Gastrocnemius medialis (tissue), 4 donors: ENCODE data around the gene STRN3. TPM values are rescaled to one million over a fixed set of nuclear protein-coding genes. Genes with fewer than 3 reads are reported as not detected.
"Not testable (repeated sequence)": the region's sequence is repeated elsewhere in the genome, so short reads cannot be mapped to it uniquely, and the experiment has no call there.

Source experiments
- ATAC-seq, 2 donors: fragments of 150-250 bp; one replicate each; pipeline ENCODE4 v1.9.1; 2016
- DNase-seq, 2 donors: peaks; one replicate each; pipeline ENCODE4 v3.0.0-alpha.2; 2019
- H3K27ac ChIP-seq, 4 donors: fragments of 200-600 bp; sonication (generic); 1 replicate in 1 of 4; 2 replicates in 3 of 4; pipeline ENCODE4 v1.5.1; 2016 to 2018; ENCODE audit warnings: mild to moderate bottlenecking in 2 of 4, moderate library complexity in 1 of 4
- H3K27me3 ChIP-seq, 3 donors: fragments of 200-600 bp; sonication (generic) in 2 of 3; 1 replicate in 1 of 3; 2 replicates in 2 of 3; pipeline versions ENCODE4 v1.5.1 to v1.6.0; 2016 to 2019; ENCODE audit warnings: mild to moderate bottlenecking in 1 of 3, moderate library complexity in 1 of 3
- H3K36me3 ChIP-seq, 2 donors: fragments of 200-600 bp; sonication (generic) in 1 of 2; one replicate each; pipeline ENCODE4 v1.5.1; 2017 to 2018
- H3K4me1 ChIP-seq, 2 donors: fragments of 200-600 bp; sonication (generic) in 1 of 2; one replicate each; pipeline ENCODE4 v1.5.1; 2016 to 2017; ENCODE audit warnings: mild to moderate bottlenecking in 2 of 2
- H3K4me3 ChIP-seq, 4 donors: fragments of 200-600 bp; sonication (generic) in 3 of 4; 1 replicate in 1 of 4; 2 replicates in 3 of 4; pipeline ENCODE4 v1.5.1; 2016 to 2019; ENCODE audit warnings: mild to moderate bottlenecking in 2 of 4
- H3K9me3 ChIP-seq, 3 donors: fragments of 200-600 bp; sonication (generic) in 2 of 3; 1 replicate in 1 of 3; 2 replicates in 2 of 3; pipeline ENCODE4 v1.5.1; 2016 to 2019
- CTCF ChIP-seq, 5 experiments: fragments of 450-650 bp in 3 of 5; fragments of 200-600 bp in 2 of 5; sonication (generic) in 2 of 5; IDR thresholded peaks in 4 of 5; conservative IDR thresholded peaks in 1 of 5; 1 replicate in 4 of 5; 2 replicates in 1 of 5; pipeline ENCODE4 v1.5.1; 2016 to 2019; ENCODE audit warnings: antibody characterized with exemption in 5 of 5, mild to moderate bottlenecking in 3 of 5, moderate library complexity in 3 of 5
- POLR2A ChIP-seq, 2 donors: fragments of 450-650 bp; IDR thresholded peaks; one replicate each; pipeline ENCODE4 v1.6.1; 2017; ENCODE audit warnings: antibody characterized with exemption in 2 of 2, mild to moderate bottlenecking in 2 of 2, moderate library complexity in 2 of 2
- in situ Hi-C, 4 donors: fragments of 200-750 bp; cut with MboI; loops; one replicate each; pipeline versions ENCODE4 v1.15.0 to v1.8.0; 2017; ENCODE audit warnings: low sequenced_read_pairs in 4 of 4
- intact Hi-C: fragments of 100-400 bp; cut with DNase I; formaldehyde crosslinking; loops from one replicate; pipeline ENCODE4 v1.15.1; 2023; ENCODE audit warnings: low total_unique reads
- total RNA-seq, 4 donors: library from RNA; depleted of rRNA; stranded (reverse); fragments of >200 nt; gene quantifications; one replicate each; pipeline versions ENCODE4 v1.1.0 to v1.2.3, GENCODE V29; 2016

Gene STRN3
- total RNA-seq, 4 donors from 2014 or later = 57.7 to 98.7 (median 77.9) TPM

GRCh38 chr14:30938617-30939016 lies 87.6 kb downstream of the STRN3 start:
- Histone ChIP-seq H3K27me3 (no peaks in the 10 kb centered on the region), H3K4me3 (no peak overlapping the region), H3K36me3 (peaks cover 0 to 36% of the 10 kb centered on the region in 2 donors), H3K9me3 (no peaks in the 10 kb centered on the region), H3K4me1 (no peaks in the 10 kb centered on the region), H3K27ac (no peak overlapping the region)
- ATAC-seq (no peak), DNase-seq (no peak)
- TF ChIP-seq POLR2A (IDR thresholded peaks at IDR 0.05) (no peak), CTCF (IDR thresholded peaks at IDR 0.05 in 4 of 5, conservative IDR thresholded peaks at IDR 0.05 in 1 of 5) (no peak)
- in situ Hi-C loops (no loop called here), intact Hi-C loops (no loop called here)

- no peak for ATAC-seq
- H3K36me3 ChIP-seq = peaks cover 0 to 33% of the 10 kb centered on the region in 2 donors
These were observed 90.7 kb downstream of the STRN3 start for GRCh38 chr14:30935445-30935844.

GRCh38 chr14:30933937-30934336 lies 92.2 kb downstream of the STRN3 start:
- not testable (repeated sequence) for H3K27ac ChIP-seq

More at GRCh38 chr14:30935445-30935844, 90.7 kb downstream of the STRN3 start:
- no peak overlapping the region for H3K4me3 ChIP-seq
- intact Hi-C loops = no loop called here
- no peaks in the 10 kb centered on the region for H3K9me3 ChIP-seq
- in situ Hi-C loops = no loop called here
- H3K4me1 ChIP-seq = no peaks in the 10 kb centered on the region
- no peak for TF ChIP-seq POLR2A (IDR thresholded peaks at IDR 0.05)
- no peak for TF ChIP-seq CTCF (IDR thresholded peaks at IDR 0.05 in 4 of 5, conservative IDR thresholded peaks at IDR 0.05 in 1 of 5)
- H3K27me3 ChIP-seq = no peaks in the 10 kb centered on the region
- no peak overlapping the region for H3K27ac ChIP-seq
- DNase-seq = no peak

GRCh38 chr14:30928462-30928861 lies 97.7 kb downstream of the STRN3 start:
- no peaks in the 10 kb centered on the region for H3K9me3 ChIP-seq
- TF ChIP-seq POLR2A (IDR thresholded peaks at IDR 0.05) = no peak
- no peak for TF ChIP-seq CTCF (IDR thresholded peaks at IDR 0.05 in 4 of 5, conservative IDR thresholded peaks at IDR 0.05 in 1 of 5)
- in situ Hi-C loops = no loop called here

More at GRCh38 chr14:30933937-30934336, 92.2 kb downstream of the STRN3 start:
- ATAC-seq, in situ Hi-C loops, DNase-seq, H3K4me1 ChIP-seq, H3K9me3 ChIP-seq, intact Hi-C loops, H3K4me3 ChIP-seq, H3K27me3 ChIP-seq: not testable (repeated sequence)
- peaks cover 0 to 33% of the 10 kb centered on the region in 2 donors for H3K36me3 ChIP-seq

GRCh38 chr14:30925254-30925653 lies 100.9 kb downstream of the STRN3 start:
- Histone ChIP-seq H3K36me3 (peaks cover 0 to 15% of the 10 kb centered on the region in 2 donors), H3K9me3 (no peaks in the 10 kb centered on the region), H3K4me1 (no peaks in the 10 kb centered on the region), H3K4me3 (no peak overlapping the region), H3K27ac (no peak overlapping the region), H3K27me3 (no peaks in the 10 kb centered on the region)
- TF ChIP-seq CTCF (IDR thresholded peaks at IDR 0.05 in 4 of 5, conservative IDR thresholded peaks at IDR 0.05 in 1 of 5) (no peak), POLR2A (IDR thresholded peaks at IDR 0.05) (no peak)
- intact Hi-C loops (no loop called here), in situ Hi-C loops (no loop called here)
- ATAC-seq (no peak), DNase-seq (no peak)

More at GRCh38 chr14:30928462-30928861, 97.7 kb downstream of the STRN3 start:
- Histone ChIP-seq H3K4me3 (no peak overlapping the region), H3K27me3 (no peaks in the 10 kb centered on the region), H3K27ac (no peak overlapping the region), H3K36me3 (peaks cover 0 to 12% of the 10 kb centered on the region in 2 donors), H3K4me1 (no peaks in the 10 kb centered on the region)
- ATAC-seq (no peak), DNase-seq (no peak)
- intact Hi-C loops = no loop called here
